PC-9 (cell line): Measurements from ENCODE around the gene SYNJ1.

ENCODE experiments used
- EZH2 ChIP-seq: fragments of 200-600 bp; sonication (generic); IDR thresholded peaks from 2 replicates; pipeline ENCODE4 v1.8.0; 2017; ENCODE audit warnings: antibody characterized with exemption, low read depth
- TF ChIP-seq, protein P1 (sequence below): fragments of 200-600 bp; sonication (generic); conservative IDR thresholded peaks from 2 replicates; pipeline ENCODE4 v1.6.1; 2017; ENCODE audit warnings: mixed run types, antibody characterized with exemption, mild to moderate bottlenecking, moderate library complexity

DNA sequence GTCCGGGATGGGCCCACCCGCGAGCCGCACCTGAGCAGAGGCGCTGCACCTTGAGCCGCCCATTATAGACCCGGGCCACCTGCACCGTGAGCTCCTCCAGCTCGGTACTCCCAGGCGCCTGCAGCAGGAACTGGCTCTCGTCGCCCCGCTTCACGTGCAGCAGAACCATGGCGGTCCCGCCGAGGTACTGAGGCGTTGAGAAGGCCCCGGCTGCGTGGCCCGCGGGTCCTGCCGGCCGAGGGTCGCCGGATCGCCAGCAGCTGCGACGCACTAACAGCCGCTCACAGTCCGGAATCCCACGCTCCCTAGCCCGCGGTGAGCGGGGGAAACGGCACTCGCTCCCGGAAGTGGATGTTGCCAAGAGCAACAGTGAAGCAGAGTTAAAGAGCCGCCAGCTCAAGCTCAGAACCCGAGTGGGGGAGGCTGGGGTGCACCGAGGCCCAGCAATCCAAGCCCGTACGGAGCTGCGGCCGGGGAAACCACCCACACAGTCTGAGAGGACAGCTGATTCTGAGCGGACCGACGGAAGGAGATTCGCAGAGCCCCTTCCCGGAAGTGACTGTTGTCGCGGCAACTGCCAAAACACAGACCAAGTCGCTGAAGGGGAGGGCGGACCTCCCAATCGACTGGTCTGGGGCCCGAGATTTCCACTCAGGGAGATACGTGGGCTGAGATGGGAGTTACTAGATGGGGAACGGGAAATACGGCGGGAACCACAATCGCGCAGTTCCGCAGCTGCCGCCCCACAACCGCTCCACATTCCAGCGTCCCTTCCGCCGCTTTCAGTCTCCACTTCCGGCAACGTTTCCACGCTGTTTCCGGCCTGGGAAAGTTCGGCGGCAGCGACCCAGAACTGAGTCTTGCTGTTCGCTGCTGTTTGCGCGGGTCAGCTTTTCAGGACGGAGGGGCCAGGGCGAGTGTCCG lies 115.5 kb downstream of the SYNJ1 start, which contains the start of gene CFAP298:
- TF ChIP-seq, protein P1, sequence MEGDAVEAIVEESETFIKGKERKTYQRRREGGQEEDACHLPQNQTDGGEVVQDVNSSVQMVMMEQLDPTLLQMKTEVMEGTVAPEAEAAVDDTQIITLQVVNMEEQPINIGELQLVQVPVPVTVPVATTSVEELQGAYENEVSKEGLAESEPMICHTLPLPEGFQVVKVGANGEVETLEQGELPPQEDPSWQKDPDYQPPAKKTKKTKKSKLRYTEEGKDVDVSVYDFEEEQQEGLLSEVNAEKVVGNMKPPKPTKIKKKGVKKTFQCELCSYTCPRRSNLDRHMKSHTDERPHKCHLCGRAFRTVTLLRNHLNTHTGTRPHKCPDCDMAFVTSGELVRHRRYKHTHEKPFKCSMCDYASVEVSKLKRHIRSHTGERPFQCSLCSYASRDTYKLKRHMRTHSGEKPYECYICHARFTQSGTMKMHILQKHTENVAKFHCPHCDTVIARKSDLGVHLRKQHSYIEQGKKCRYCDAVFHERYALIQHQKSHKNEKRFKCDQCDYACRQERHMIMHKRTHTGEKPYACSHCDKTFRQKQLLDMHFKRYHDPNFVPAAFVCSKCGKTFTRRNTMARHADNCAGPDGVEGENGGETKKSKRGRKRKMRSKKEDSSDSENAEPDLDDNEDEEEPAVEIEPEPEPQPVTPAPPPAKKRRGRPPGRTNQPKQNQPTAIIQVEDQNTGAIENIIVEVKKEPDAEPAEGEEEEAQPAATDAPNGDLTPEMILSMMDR, result no peak
- no peak for TF ChIP-seq EZH2
